ENCODE measurements around the gene SYT10.
"Not testable (repeated sequence)": the region's sequence is repeated elsewhere in the genome, so short reads cannot be mapped to it uniquely, and the experiment has no call there.

The SYT10 gene

GRCh38 chr12:33439587-33440011 is at the start of gene SYT10:
Gene SYT10, minus strand, starts transcription at chr12:33439819. Its CDS starts 297 bp downstream, at chr12:33439522.
- DNase-seq: peak; percentile 49

DNA sequence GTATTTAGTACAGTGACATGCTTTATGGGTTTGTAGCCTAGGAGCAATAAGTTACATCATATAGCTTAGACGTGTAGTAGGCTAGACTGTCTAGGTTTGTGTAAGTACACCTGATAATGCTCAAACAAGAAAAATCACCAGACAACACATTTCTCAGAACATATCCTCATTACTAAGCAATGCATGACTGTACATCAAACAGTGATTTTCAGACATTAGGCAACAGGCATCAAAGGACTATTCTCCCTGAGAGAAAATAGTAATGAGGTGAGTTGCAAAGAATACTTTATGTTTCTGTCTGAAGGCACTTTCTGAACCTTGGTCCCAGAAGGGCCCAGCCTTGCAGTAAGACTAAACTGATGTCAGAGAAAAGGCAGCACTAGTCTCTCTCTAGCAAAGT is 48.4 kb upstream of the SYT10 start:
- DNase-seq: no peak

GRCh38 chr12:33486058-33486457 is 46.4 kb upstream of the SYT10 start:
- DNase-seq: no peak

GRCh38 chr12:33484161-33484560 is 44.5 kb upstream of the SYT10 start:
- DNase-seq: no peak

DNA sequence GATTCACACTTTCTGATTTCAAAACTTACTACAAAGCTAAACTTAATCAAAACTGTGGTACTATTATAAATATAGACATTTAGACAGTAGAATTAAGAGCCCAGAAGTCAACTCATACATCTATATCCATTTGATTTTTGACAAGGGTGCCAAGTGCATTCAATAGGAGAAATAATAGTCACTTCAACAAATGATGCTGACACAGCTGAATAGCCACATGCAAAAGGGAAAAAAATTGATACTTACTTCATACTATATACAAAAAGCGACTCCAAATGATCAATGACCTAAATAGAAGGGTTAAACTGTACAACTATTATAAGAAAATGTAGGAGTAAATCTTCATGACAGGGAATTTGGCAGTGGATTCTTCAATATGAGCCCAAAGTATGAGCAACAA is 40.7 kb upstream of the SYT10 start:
- DNase-seq: no peak

- no peak for DNase-seq
Measured at GRCh38 chr12:33476058-33476457, 36.4 kb upstream of the SYT10 start.

DNA sequence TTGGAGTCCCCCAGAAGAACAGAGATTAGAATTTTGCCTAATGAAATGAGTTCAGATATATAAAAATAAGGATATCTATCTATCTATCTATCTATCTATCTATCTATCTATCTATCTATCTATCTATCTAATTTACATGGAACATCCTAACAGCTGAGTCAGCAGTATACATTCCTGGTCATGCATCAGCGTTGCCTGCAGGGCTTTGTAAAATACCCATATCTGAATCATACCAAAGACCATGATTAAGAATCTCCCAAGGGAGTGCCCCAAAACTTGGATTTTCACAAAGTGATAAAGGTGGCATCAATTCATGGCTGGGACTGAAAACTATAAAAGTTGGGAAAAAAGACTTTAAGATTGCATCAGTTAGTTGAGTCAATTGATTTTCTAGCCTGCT is 32.7 kb upstream of the SYT10 start:
- no peak for DNase-seq

GRCh38 chr12:33455096-33455495 is 15.5 kb upstream of the SYT10 start:
- DNase-seq: no peak

DNA sequence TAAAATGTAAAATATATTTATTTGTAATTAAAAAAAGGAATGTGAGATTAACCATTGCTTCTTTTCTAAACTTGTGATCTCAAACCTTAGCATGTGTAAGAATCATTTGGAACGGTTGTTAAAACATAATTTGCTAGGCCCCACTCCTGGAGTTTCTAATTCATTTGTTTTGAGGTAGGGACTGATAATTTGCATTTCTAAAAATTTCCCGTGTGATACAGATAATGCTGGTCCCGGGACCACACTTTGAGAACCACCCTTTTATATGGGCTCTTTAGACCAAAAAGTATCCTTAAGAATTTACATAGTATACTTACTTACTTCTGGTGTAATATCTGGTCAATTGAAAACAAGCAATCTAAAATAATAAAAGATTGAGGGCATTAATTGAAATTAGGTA is 10.9 kb upstream of the SYT10 start:
- DNase-seq: no peak

DNA sequence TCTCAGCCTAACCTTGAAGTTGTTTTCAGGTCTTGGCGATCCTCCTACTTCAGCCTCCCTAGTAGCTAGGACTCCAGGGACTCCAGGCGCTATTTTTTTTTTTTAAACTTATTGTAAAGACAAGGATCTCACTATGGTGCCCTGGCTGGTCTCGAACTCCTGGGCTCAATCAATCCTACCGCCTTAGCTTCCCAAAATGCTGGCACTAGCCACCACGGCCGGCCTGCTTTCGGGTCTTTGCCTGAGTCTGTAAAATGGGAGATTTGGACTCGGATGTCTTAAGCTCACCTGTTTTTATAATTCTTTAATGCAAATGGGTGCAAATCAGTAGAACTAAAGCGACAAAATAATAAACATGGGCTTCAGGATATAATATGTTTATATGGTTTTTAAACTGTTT is 858 bp upstream of the SYT10 start:
- no peak for DNase-seq

DNA sequence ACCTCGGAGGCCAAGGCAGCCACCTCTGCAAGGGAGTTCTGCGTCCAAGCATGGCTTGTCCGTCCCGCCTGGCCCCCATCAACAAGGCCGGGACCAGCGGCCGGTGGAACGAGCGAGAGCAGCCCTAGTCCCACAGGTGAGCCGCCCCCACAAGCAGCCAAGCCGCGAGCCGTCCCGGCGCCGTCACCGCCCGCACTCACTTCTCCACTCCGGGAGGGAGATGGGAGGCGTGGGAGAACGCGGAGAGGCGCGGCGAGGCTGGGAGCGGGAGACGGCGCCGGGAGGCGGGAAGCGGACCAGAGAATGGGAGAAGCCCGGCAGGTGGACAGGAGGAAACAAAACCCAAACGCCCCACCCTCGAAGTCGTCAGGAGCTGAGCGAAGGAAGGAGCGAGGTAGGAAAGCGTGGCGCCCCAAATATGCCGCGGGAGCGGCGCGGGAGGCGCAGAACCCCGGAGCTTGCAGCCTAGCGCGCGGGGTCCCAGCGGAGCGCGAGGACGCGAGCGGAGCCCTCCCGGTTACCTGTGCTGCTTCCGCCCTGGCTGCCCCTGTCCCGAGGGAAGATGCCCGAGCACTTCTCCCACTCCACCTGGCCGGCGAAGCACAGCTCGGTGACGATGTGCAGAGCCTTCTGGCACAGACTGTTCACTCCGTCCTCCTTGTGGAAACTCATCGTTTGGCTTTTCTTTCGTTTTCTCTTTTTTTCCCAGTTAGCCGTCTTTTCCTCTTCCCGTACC is 600 bp downstream of the SYT10 start:
- DNase-seq: no peak

GRCh38 chr12:33438025-33438772 is 1.4 kb downstream of the SYT10 start:
- no peak for DNase-seq

- DNase-seq: no peak
Measured at GRCh38 chr12:33437598-33437997, 2.0 kb downstream of the SYT10 start.

DNA sequence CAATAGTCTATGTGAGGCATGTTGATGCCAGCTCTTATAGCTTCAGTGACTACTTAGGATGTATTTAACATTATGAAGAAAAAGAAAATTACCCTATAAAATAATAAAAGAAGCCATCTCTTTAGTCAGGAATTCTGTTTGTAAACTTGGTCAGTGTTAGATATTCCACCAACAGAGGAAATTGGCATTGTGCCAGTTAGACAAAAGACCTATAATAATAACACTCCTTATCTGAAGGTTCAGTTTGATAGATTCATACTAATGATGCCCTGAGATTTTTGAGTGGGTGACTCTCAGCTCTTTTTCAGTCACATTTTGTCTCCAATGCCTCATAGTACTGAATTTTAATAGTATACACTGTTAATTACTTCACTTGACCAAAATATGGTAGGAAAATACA is 6.6 kb downstream of the SYT10 start:
- no peak for DNase-seq

GRCh38 chr12:33431648-33432047 is 8.0 kb downstream of the SYT10 start:
- no peak for DNase-seq

DNA sequence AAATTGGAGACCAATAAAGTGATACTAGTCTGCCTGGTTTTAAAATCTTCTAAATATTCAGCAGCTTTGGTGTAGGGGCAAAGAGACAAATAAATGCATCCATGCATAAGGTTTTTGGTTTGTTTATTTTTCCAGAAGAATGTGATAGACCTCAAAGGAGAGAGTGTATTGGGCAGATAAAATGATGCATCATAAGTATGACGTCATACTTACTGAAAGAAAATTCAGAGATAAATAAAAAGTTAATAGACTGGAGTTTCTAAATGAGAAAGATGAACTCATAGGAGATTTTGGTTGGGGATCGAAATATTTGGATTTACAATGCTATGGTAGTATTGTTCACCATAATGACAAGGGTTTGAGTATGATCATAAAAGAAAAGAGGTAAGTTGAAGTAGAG is 10.2 kb downstream of the SYT10 start:
- DNase-seq: no peak

- DNase-seq: no peak
Measured at GRCh38 chr12:33427071-33427470, 12.5 kb downstream of the SYT10 start.

DNA sequence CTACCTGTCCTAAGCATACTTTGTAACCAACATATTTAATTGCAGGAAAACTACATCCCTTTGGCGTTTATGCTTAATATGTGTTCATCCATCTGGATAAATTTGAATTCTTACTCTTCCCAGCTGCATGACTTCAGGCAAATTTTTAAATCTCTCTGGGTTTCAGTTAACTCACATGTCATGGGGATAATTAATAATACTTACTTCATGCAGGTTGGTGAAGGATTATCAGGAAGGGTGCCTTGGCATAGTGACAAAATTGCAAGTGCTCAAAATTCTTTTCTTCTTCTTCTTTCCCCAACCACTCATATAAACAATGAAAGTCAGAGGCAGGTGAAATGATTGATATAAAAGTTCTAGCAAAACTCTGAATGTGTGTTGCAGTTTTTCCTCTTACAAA is 15.9 kb downstream of the SYT10 start:
- no peak for DNase-seq

DNA sequence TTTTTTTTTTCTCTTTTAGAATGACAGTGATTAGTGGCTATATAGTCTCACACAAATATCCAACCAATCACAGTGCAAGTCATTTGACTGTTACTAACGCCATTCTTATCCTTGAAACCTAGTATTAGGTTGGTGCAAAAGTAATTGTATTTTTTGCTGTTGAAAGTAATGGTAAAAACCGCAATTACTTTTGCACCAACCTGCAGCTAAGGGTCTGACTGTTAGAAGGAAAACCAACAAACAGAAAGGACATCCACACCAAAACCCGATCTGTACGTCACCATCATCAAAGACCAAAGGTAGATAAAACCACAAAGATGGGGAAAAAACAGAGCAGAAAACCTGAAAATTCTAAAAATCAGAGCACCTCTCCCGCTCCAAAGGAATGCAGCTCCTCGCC is 27.2 kb downstream of the SYT10 start:
- not testable (repeated sequence) for DNase-seq

DNA sequence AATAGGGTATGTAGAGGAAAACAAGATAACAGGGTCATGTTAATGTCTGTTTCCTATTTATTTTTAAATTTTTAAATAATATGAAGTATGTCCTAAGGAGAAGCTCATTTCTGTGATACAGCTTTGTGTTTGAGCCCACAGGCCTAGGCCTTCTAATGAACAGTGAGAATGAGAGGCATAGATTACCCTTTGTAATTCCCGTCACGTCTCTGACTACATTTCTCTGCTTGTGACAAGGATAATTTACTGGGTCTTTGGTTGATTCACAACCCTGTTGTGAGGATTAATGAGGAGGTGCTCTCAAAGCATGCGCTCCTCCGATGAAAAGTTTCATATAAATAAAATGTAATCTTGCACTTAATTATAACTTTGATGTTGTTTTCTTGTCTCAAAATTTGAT is 56.1 kb downstream of the SYT10 start:
- DNase-seq: no peak

DNA sequence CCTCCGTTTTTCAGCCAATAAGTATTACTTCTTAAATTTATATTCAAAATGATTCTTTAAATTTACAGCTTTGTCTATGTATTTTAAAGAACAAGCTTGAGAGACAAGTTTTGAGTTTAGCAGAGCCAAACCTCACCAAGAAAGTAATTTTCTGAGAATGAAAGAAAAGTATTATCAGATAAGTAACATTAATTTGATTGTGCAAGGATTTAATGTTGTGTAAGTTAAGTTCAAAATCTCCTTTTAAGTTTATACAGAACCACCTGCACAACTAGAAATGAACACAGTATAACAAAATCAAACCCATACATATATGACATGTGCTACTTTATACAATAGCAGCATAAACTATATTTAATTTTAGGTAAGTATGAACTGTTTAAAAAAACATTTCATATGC is 63.5 kb downstream of the SYT10 start:
- DNase-seq: no peak

DNA sequence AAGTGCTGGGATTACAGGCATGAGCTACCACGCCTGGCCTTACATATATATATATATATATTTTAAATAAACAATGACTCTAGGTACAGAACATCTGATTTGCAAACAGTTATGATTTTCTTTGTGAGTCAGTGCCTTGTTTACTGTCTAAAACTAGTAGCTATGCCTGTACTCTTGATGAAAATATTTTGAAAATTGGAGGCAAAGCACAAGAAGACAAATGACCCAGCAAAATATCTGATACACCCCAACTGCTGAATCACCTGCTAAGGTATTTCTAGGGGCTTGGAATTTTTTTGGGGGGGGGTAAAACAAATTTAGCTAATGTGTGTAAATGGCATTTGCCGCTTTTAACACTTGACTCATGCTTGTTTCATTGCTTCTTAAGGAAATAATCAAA is 69.3 kb downstream of the SYT10 start:
- no peak for DNase-seq

DNA sequence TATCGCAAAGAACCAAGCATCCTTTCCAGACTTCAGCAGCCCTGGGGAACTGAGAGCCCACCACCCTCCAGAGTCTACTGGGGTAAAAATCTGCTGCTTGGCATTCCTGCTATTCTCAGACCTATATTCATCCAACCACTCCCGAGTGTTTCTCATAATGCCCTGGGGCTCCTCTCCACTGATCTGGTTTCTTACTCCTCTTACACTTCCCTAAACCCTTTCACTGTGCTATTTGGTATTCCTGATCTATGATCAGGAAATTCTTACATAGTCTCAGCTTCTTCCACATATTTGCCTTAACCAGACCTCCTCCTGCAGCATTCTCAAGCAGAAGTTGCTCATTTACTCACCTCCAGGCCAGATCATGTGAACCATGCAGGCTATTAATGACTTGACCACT is 82.4 kb downstream of the SYT10 start:
- no peak for DNase-seq

- DNase-seq: no peak
Measured at GRCh38 chr12:33349791-33350190, 89.8 kb downstream of the SYT10 start.

DNA sequence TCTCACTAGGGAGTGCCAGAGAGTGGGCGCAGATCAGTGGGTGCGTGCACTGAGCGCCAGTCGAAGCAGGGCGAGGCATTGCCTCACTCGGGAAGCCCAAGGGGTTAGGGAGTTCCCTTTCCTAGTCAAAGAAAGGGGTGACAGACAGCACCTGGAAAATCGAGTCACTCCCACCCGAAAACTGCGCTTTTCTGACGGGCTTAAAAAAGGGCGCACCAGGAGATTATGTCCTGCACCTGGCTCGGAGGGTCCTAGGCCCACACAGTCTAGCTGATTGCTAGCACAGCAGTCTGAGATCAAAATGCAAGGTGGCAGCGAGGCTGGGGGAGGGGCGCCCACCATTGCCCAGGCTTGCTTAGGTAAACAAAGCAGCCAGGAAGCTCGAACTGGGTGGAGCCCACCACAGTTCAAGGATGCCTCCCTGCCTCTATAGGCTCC is 107.6 kb downstream of the SYT10 start:
- not testable (repeated sequence) for DNase-seq

Measured in activated CD8-positive, alpha-beta memory T cell treated with anti-CD3 and anti-CD28 coated beads, Interleukin-2, amount 50 U/mL, for 48 hours (primary cell).